Left ventricle myocardium inferior (tissue), 1 donor: ENCODE results near the gene TARDBP. TPM values are rescaled to one million over a fixed set of nuclear protein-coding genes. Genes with fewer than 3 reads are reported as not detected.
A peak's percentile ranks its signal among the peaks of the same experiment; 100 is the strongest.
"Not testable (repeated sequence)": the region's sequence is repeated elsewhere in the genome, so short reads cannot be mapped to it uniquely, and the experiment has no call there.

Experiments used
- DNase-seq: peaks from one replicate; pipeline ENCODE4 v3.0.0-alpha.2; 2020
- H3K27ac ChIP-seq: fragments of 200-600 bp; replicated peaks from 2 replicates; pipeline ENCODE4 v1.8.0; 2021
- H3K27me3 ChIP-seq: fragments of 200-600 bp; 2 replicates; pipeline ENCODE4 v1.8.0; 2021; ENCODE audit warnings: low read depth
- H3K36me3 ChIP-seq: fragments of 200-600 bp; 2 replicates; pipeline ENCODE4 v1.8.0; 2021
- H3K4me1 ChIP-seq: fragments of 200-600 bp; 2 replicates; pipeline ENCODE4 v1.8.0; 2021
- H3K4me3 ChIP-seq: fragments of 200-600 bp; 2 replicates; pipeline ENCODE4 v1.8.0; 2021; ENCODE audit warnings: mild to moderate bottlenecking, moderate library complexity
- H3K9me3 ChIP-seq: fragments of 200-600 bp; replicated peaks from 2 replicates; pipeline ENCODE4 v1.8.0; 2021
- intact Hi-C: fragments of 100-400 bp; cut with micrococcal nuclease; formaldehyde crosslinking; loops from one replicate; pipeline ENCODE4 v1.11.0; 2022
- total RNA-seq: library from RNA; stranded (reverse); fragmentation: NEBNext Ultra II Directional; extraction: Animal tissue kit (Norgen Biotek cat#: 25700); gene quantifications from one replicate; pipeline ENCODE4 v1.2.1, GENCODE V29; 2021
- TF ChIP-seq, protein P1 (sequence below): fragments of 200-600 bp; IDR thresholded peaks from 2 replicates; pipeline ENCODE4 v1.8.0; 2021; ENCODE audit warnings: antibody characterized with exemption, mild to moderate bottlenecking, borderline replicate concordance
- donor health status: DM: no; HTN: yes; CAD: no; lungs with severe emphysema.

The TARDBP gene
- total RNA-seq, 1 donor from 2014 or later = 95.5 TPM

DNA sequence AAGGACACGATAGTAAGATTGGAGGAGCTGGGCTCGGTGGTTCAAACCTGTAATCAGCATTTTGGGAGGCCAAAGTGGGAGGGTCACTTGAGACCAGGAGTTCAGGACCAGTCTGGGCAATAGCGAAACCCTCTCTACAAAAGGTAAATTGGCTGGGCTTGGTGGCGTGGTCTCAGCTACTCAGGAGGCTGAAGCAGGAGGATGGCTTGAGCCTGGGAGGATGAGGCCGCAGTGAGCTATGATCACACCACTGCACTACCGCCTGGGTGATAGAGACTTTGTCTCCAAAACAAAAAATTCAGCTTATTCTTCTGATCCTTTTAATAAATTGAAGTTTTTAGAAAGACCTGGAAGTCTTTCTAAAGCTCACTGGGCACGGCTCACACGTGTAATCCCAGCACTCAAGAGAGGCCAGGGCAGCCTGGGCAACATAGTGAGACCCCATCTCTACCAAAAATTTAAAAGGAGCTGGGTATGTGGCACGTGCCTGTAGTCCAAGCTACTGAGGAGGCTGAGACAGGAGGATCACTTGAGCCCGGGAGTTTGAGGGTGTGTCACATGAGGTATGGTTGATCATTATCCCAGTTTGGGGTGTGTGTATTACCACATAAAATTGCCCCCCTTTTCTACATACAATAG, 19.3 kb downstream of the TARDBP start:
- H3K27ac ChIP-seq = no peak overlapping the region
- TF ChIP-seq, protein P1, sequence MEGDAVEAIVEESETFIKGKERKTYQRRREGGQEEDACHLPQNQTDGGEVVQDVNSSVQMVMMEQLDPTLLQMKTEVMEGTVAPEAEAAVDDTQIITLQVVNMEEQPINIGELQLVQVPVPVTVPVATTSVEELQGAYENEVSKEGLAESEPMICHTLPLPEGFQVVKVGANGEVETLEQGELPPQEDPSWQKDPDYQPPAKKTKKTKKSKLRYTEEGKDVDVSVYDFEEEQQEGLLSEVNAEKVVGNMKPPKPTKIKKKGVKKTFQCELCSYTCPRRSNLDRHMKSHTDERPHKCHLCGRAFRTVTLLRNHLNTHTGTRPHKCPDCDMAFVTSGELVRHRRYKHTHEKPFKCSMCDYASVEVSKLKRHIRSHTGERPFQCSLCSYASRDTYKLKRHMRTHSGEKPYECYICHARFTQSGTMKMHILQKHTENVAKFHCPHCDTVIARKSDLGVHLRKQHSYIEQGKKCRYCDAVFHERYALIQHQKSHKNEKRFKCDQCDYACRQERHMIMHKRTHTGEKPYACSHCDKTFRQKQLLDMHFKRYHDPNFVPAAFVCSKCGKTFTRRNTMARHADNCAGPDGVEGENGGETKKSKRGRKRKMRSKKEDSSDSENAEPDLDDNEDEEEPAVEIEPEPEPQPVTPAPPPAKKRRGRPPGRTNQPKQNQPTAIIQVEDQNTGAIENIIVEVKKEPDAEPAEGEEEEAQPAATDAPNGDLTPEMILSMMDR = no peak
- peaks cover 18% of the 10 kb centered on the region for H3K36me3 ChIP-seq
- H3K4me3 ChIP-seq = no peak overlapping the region
- intact Hi-C loops = loop anchor here (10.0 kb wide), 1 partner anchor 613 kb away; no protein-coding TSS in a partner anchor
- DNase-seq = no peak
- H3K9me3 ChIP-seq = no peaks in the 10 kb centered on the region
- no peaks in the 10 kb centered on the region for H3K27me3 ChIP-seq
- H3K4me1 ChIP-seq = no peaks in the 10 kb centered on the region

DNA sequence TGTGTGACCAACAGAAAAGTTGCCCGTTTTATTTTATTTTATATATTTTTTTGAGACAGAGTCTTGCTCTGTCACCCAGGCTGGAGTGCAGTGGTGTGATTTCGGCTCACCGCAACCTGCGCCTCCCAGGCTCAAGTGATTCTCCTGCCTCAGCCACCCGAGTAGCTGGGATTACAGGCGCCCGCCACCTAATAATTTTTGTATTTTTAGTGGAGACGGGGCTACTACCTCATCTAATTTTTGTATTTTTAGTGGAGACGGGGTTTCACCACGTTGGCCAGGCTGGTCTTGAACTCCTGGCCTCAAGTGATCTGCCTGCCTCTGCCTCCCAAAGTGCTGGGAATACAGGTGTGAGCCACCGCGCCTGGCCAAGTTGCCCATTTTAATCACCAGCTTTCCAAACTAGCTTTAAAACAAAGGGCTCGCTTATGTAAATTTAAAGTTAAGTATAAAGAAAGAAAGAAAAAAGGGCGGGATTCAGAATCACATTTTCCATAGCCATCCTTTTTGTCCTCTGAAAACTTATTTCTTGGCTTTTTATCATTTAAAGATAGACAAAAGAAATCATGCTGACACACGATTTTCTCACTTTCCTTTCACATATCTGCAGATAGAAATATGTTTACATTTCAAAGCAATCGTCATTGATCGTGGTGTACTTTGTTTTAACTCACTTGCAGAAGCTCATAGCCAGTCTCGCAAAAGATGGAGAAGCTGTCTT, 24.7 kb downstream of the TARDBP start:
- DNase-seq, H3K4me1 ChIP-seq, H3K9me3 ChIP-seq, H3K36me3 ChIP-seq, H3K27ac ChIP-seq, H3K4me3 ChIP-seq, H3K27me3 ChIP-seq: not testable (repeated sequence)
- intact Hi-C loops = loop anchor here (10.0 kb wide), 1 partner anchor 608 kb away; no protein-coding TSS in a partner anchor

DNA sequence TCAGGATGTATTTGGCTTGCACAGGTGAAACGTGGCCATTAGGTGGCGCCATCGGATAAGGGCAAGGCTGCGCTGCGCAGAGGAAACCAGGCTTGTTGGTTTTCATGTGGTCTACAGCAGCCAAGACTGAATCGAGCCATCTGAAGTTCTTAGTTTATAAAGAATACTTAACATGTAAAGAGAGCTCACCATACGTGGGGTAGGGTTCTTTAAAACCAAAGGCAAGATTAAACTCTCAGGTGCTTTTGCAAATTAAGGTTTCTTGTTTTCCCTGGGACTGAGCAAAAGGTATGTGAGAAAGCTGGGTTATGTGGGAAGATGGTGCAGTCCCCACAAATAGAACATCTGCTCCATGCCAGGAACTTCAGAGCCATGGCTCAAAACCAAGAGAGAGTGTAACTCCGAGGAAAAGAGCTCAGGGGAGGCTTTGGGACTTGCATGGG, 25.3 kb downstream of the TARDBP start:
- Histone ChIP-seq H3K4me1 (peaks cover 9% of the 10 kb centered on the region), H3K27me3 (no peaks in the 10 kb centered on the region), H3K4me3 (no peak overlapping the region), H3K27ac (no peak overlapping the region), H3K36me3 (no peaks in the 10 kb centered on the region), H3K9me3 (no peaks in the 10 kb centered on the region)
- TF ChIP-seq, protein P1 = no peak
- peak; percentile 84 for DNase-seq
- intact Hi-C loops = loop anchor here (10.0 kb wide), 1 partner anchor 607 kb away; no protein-coding TSS in a partner anchor

DNA sequence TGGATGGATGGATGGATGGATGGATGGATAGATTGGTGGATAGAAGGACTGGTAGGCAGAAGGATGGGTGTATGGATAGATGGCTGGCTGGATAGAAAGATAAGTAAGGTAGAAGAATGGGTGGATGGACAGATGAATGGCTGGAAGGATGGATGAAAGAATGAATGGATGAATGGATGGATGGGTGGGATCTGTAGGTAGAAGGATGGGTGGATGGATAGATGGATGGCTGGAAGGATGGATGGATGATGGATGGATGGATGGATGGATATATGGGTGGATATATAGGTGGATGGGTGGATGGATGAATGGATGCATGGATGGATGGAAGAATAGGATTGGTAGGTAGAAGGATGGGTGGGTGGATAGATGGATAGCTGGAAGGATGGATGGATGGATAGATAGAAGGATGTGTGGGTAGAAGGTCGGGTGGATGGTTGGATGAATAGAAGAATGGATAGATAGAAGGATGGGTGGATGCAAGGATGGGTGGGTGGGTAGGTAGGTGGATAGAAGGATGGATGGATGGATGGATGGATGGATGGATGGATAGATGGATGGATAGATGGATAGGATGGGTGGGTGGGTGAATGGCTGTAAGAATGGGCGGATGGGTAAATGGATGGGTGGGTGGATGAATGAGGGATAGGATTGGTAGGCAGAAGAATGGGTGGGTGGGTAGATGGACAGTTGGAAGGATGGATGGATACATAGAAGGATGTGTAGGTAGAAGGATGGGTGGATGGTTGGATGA, 27.1 kb downstream of the TARDBP start:
- TF ChIP-seq, protein P1 = no peak
- no peaks in the 10 kb centered on the region for H3K9me3 ChIP-seq
- no peaks in the 10 kb centered on the region for H3K27me3 ChIP-seq
- H3K27ac ChIP-seq = no peak overlapping the region
- H3K4me1 ChIP-seq = peaks cover 9% of the 10 kb centered on the region
- no peaks in the 10 kb centered on the region for H3K36me3 ChIP-seq
- DNase-seq = no peak
- intact Hi-C loops = loop anchor here (10.0 kb wide), 1 partner anchor 605 kb away; no protein-coding TSS in a partner anchor
- H3K4me3 ChIP-seq = no peak overlapping the region

DNA sequence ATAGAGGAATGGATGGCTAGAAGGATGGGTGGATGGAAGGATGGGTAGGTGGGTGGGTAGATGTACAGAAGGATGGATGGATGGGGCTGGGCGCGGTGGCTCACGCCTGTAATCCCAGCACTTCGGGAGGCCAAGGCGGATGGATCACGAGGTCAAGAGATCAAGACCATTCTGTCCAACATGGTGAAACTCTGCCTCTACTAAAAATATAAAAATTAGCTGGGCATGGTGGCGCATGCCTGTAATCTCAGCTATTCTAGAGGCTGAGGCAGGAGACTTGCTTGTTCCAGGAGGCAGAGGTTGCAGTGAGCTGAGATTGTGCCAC, 27.6 kb downstream of the TARDBP start:
- H3K9me3 ChIP-seq, H3K4me3 ChIP-seq, H3K27me3 ChIP-seq, H3K36me3 ChIP-seq, H3K27ac ChIP-seq, intact Hi-C loops, H3K4me1 ChIP-seq, DNase-seq: not testable (repeated sequence)

DNA sequence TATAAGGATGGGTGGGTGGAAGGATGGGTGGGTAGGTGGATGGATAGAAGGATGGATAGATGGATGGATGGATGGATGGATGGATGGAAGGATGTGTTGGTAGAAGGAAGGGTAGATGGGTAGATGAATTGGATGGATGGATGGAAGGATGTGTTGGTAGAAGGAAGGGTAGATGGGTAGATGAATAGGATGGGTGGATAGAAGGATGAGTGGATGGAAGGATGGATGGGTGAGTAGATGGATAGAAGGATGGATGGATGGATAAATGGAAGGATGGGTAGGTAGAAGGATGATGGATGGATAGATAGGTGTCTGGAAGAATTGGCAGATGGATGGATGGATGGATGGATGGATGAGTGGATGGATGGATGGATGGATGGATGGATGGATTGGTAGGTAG, 28.6 kb downstream of the TARDBP start:
- Histone ChIP-seq H3K36me3 (no peaks in the 10 kb centered on the region), H3K4me3 (no peak overlapping the region), H3K27ac (no peak overlapping the region), H3K4me1 (peaks cover 9% of the 10 kb centered on the region), H3K9me3 (no peaks in the 10 kb centered on the region), H3K27me3 (no peaks in the 10 kb centered on the region)
- intact Hi-C loops = no loop called here
- TF ChIP-seq, protein P1 = no peak
- DNase-seq = no peak
